ENCODE data around the gene MOV10L1. TPM values are rescaled to one million over a fixed set of nuclear protein-coding genes. Genes with fewer than 3 reads are reported as not detected.
A peak's percentile ranks its signal among the peaks of the same experiment; 100 is the strongest.
"Not testable (repeated sequence)": the region's sequence is repeated elsewhere in the genome, so short reads cannot be mapped to it uniquely, and the experiment has no call there.

Gene MOV10L1
- total RNA-seq, 1 experiment from 2014 or later, result 2.9 TPM

DNA sequence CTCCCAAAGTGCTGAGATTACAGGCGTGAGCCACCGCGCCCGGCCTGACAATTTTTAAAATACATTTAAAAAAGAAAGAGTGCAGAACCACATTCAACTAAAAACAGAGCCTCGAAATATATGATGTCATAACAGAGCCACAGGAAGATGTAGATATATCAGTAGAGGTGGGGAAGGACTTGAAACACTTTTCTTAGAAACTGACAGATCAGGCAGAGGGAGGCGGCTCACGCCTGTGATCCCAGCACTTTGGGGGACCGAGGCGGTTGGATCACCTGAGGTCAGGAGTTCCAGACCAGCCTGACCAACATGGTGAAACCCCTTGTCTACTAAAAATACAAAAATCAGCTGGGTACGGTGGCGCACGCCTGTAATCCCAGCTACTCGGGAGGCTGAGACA is 11.6 kb upstream of the MOV10L1 start:
- DNase-seq (ENCODE audit: low spot score), result no peak

DNA sequence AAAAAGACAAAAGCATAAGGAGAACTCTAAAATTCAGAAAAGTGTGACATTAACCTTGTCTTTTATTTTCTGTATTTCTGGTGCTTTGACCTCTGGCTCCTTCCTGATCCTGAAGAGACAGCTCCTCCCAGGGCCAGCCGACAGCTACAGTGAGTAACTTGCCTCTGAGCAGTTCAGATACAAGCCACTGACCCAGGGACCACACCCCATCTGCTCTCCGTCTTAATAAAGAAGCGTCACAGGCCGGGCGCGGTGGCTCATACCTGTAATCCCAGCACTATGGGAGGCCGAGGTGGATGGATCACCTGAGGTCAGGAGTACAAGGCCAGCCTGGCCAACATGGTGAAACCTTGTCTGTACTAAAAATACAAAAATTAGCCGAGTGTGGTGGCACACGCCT is 11.0 kb upstream of the MOV10L1 start:
- no peak for DNase-seq (ENCODE audit: low spot score)

GRCh38 chr22:50080077-50080465 is 9.7 kb upstream of the MOV10L1 start:
- no peak for DNase-seq (ENCODE audit: low spot score)

- DNase-seq (ENCODE audit: low spot score), result no peak
These were observed 8.2 kb upstream of the MOV10L1 start for GRCh38 chr22:50081426-50082196.

GRCh38 chr22:50082197-50082715 is 7.5 kb upstream of the MOV10L1 start:
- no peak for DNase-seq (ENCODE audit: low spot score)

DNA sequence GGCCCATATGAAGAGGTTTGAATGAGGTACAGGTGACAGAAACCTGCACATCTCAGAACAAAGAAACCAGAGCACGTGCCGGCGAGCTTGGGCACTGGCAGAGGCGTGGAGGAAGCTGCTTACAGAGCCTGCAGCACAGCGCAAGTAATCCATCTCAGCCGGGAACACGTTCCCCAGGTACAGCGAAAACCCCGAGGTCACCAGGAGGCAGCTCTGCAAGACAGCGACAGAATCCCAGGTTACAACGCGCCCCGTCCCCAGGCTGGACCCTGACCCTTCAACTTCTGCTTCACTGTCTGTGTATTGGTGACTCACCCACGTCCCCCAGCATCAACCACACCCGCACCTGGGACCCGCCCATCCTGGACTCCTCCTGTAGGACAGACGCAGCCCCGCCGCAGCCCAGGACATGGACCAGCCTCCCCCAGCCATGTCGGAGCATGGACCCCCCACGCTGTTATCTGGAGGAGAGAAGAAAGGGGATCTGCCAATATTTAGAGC is 6.8 kb upstream of the MOV10L1 start:
- DNase-seq (ENCODE audit: low spot score), result no peak

GRCh38 chr22:50083462-50084079 is 6.2 kb upstream of the MOV10L1 start:
- DNase-seq (ENCODE audit: low spot score), result no peak

DNA sequence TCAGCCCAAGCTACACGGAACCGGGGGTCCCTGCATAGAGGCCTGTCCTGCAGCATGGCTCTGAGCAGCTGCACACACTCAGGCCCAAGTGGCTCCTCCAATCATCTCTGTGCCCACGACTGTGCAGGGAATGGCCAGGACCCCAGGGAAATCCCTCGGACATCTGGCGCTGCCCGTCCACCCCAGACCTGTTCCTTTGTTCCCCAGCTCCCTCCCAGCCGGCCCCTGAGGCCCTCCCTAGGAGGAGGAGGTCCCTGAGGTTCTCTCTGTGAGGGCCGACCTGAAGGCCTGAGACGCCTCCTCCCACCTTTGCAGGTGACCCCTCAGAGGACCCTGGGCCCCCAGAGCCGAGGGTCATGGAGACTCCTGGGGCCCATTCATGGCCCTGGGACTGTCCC is 5.7 kb upstream of the MOV10L1 start:
- no peak for DNase-seq (ENCODE audit: low spot score)

DNA sequence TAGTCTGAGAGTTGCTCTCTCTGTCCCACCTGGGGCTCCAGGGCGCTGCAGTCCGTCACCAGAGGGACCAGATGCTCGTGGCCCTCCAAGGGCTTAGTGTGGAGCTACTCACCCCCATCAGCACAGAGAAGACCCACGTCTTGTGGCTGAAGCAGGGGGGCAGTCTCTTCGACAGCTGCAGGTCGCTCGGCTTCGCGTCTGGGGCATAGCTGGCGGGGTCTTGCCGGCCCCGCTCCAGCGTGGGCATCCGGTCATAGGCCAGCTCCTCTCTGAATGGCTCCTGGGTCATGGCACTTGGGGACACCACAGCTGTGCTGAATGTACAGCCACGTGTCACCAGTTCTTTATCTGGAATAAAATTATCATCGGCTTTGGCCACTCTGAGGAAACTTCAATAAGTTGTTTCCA is 5.2 kb upstream of the MOV10L1 start:
- no peak for DNase-seq (ENCODE audit: low spot score)

DNA sequence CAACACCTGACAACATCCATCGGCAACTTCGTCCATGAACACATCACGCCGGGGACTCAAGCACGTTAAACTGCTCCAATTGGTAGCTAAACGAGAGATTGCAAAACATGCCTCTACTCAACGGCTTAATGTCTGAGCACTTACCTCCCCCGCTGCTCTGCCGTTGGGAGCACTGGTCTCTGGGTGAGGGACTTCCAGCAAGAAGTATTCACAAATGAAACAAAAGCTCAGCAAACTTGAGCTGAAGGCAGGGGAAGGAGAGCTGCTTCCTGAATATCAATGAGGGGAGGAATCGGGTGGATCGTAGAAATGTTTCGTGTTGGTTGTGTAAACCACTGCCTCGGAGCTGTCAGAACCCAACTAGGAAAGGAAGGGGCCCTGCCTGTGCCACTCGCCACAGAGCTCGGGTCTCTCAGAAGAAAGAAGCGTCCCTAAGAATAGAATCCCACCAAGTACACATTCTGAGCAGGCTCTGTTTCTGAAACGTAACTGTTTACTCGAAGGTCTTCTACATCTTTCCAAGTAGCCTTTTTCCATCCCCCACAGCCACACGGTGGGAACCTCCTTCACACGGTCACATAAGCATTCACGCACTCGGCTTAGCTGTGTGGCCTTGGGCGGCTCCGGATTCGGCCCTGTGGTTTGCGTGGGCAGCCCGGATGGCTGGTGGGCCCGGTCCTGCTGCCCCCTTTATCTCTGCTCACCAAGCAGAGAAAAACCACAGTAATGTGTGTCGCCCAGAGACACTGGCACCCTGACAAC is 4.4 kb upstream of the MOV10L1 start, which contains the start of gene MLC1:
TSS of gene MLC1 (minus strand) at position 216 of the 762 bp plus-strand sequence. CDS start 524 bp downstream, outside the sequence.
- DNase-seq (ENCODE audit: low spot score), result peak; percentile 33

GRCh38 chr22:50086526-50086925 is 3.3 kb upstream of the MOV10L1 start:
- no peak for DNase-seq (ENCODE audit: low spot score)

DNA sequence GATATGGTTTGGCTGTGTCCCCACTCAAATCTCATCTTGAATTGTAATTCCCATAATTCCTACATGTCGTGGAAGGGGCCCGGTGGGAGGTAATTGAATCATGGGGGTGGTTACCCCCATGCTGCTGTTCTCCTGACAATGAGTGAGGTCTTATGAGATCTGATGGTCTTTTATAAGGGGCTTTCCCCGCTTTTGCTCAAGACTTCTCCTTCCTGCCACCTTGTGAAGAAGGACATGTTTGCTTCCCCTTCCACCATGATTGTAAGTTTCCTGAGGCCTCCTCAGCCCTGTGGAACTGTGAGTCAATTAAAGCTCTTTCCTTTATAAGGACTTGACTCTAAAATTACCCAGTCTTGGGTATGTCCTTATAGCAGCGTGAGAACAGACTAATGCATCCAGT is 2.8 kb upstream of the MOV10L1 start:
- DNase-seq (ENCODE audit: low spot score), result not testable (repeated sequence)

DNA sequence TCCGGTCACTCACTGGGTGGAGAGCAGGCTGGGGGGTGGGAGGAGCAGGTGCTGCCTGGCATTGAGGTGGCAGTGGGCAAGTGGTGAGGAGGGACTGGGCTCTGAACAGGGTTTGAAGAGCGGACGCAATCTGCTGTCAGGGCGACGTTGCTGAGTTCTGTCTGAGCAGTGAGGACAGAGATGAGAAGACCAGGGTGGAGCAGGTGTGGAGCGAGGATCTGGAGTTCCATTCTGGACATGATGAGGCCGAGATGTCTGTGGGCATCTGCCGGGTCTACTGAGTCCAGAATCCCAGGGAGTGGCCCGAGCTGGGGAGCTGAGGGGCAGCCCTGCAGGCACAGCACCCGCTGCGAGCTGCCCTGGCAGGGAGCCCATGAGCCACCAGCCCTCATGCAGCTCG is 2.2 kb upstream of the MOV10L1 start:
- DNase-seq (ENCODE audit: low spot score), result no peak

GRCh38 chr22:50088096-50088495 is 1.7 kb upstream of the MOV10L1 start:
- no peak for DNase-seq (ENCODE audit: low spot score)

DNA sequence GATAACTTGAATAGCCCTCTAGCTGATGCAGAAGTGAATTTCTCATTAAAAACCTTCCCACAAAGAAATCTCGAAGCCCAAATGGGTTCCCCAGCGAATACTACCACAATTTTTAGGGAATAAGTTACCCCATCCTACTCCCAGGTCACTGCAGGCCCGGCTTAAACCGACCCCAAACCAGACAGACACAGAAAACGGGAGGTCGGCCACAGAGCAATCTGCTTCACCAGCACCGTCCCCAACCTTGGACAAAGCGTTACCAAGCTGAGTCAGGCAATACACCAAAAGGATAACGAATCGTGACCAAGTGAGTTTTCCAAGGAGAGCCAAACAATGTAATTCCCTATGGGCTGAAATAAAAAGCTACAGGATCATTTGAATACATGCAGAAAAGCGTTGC is 575 bp upstream of the MOV10L1 start:
- DNase-seq (ENCODE audit: low spot score), result no peak

GRCh38 chr22:50090412-50090714 is 557 bp downstream of the MOV10L1 start:
- no peak for DNase-seq (ENCODE audit: low spot score)

- no peak for DNase-seq (ENCODE audit: low spot score)
These were observed 1.4 kb downstream of the MOV10L1 start for GRCh38 chr22:50091092-50091768.

DNA sequence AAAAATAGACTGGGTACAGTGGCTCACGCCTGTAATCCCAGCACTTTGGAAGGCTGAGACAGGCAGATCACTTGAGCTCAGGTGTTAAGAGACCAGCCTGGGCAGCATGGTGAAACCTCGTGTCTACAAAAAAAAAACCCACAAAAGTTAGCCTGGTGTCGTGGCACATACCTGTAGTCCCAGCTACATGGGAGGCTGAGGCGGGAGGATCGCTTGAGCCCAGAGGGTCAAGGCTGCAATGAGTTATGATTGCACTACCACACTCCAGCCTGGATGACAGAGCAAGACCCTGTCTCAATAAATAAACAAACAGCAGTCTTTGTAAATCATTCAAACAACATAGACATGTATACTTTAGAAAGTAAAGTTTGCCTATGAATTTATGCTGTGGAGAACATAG is 2.5 kb downstream of the MOV10L1 start:
- no peak for DNase-seq (ENCODE audit: low spot score)

DNA sequence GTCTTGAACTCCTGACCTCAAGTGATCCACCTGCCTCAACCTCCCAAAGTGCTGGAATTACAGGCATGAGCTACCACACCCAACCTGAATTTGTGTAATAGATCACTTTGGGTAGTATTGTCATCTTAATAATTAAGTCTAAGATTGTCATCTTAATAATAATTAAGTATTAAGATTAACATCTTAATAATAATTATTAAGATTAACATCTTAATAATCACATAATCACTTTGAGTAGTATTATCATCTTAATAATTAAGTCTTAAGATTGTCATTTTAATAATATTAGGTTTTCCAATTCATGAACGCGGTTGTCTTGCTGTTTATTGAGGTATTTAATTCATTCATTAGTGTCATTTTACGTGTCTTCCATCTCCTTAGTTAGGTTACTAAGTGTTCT is 8.2 kb downstream of the MOV10L1 start:
- DNase-seq (ENCODE audit: low spot score), result no peak

DNA sequence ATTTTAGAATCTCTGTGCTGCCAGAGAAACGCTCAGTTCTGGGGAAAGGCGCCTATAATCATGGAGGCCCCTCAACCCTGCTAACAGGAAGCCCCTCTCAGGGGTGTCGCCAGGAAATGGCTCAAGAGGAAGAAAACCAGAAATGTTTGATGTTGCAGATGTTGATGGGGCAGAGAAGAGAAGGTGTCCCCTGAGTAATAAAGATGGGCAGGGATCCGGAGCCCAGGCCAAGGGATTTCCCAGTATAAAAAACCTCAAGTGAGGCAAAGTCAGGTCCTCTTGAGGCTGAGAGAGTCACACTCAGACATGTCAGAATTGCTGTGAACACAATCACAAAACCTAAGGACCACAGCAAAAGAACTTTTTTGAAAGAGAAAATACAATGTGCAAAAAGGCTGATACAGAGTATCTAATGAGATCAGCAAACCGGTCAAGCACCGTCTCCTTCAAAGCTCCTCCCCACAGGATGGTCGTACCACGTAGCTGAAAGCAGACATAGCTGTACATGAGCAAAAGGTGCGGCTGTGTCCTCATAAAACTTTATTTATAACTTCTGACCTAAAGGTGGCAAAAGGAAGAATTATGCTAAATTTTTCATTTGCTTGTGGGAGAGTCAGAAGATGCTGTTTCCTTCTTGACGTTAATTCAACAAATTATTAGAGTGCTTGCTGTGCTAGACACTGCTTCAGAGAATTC is 12.2 kb downstream of the MOV10L1 start:
- DNase-seq (ENCODE audit: low spot score), result no peak

GRCh38 chr22:50102946-50103345 is 13.1 kb downstream of the MOV10L1 start:
- DNase-seq (ENCODE audit: low spot score), result no peak
